Measurements from ENCODE around the gene FHAD1.
"Not testable (repeated sequence)": the region's sequence is repeated elsewhere in the genome, so short reads cannot be mapped to it uniquely, and the experiment has no call there.

DNA sequence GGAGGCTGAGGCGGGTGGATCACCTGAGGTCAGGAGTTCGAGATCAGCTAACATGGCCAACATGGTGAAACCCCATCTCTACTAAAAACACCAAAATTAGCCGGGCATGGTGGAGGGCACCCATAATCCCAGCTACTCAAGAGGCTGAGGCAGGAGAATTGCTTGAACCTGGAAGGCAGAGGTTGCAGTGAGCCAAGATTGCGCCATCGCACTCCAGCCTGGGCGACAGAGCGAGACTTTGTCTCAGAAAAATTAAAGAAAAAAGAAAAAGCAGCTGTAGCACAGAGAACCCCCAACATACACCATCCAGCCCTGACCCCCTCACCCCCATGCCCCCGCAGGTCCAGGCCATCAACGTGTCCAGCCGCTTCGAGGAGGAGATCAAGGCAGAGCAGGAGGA, 181.2 kb downstream of the FHAD1 start:
- TF ChIP-seq, protein P1, sequence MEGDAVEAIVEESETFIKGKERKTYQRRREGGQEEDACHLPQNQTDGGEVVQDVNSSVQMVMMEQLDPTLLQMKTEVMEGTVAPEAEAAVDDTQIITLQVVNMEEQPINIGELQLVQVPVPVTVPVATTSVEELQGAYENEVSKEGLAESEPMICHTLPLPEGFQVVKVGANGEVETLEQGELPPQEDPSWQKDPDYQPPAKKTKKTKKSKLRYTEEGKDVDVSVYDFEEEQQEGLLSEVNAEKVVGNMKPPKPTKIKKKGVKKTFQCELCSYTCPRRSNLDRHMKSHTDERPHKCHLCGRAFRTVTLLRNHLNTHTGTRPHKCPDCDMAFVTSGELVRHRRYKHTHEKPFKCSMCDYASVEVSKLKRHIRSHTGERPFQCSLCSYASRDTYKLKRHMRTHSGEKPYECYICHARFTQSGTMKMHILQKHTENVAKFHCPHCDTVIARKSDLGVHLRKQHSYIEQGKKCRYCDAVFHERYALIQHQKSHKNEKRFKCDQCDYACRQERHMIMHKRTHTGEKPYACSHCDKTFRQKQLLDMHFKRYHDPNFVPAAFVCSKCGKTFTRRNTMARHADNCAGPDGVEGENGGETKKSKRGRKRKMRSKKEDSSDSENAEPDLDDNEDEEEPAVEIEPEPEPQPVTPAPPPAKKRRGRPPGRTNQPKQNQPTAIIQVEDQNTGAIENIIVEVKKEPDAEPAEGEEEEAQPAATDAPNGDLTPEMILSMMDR (IDR thresholded peaks at IDR 0.05) = not testable (repeated sequence)
- TF ChIP-seq EP300, POLR2AphosphoS5 (IDR thresholded peaks at IDR 0.05): not testable (repeated sequence)

Data from esophagus muscularis mucosa (tissue), 4 donors.